Liver (tissue), 9 donors: ENCODE data around the gene SNX14. TPM values are rescaled to one million over a fixed set of nuclear protein-coding genes. Genes with fewer than 3 reads are reported as not detected.

Source experiments
- DNase-seq: peaks from one replicate; pipeline ENCODE4 v3.0.0-alpha.2; 2017; ENCODE audit warnings: low spot score
- H3K27ac ChIP-seq, 2 donors: one replicate each; pipeline ENCODE4 v1.7.0; 2013; ENCODE audit warnings: inconsistent platforms in 2 of 2, low read length in 2 of 2, control low read depth in 1 of 2, low read depth in 1 of 2, mild to moderate bottlenecking in 1 of 2
- H3K27me3 ChIP-seq, 4 donors: one replicate each; pipeline versions ENCODE4 v1.6.1 to v1.7.0; 2013; ENCODE audit warnings: low read length in 3 of 4, inconsistent platforms in 1 of 4, mild to moderate bottlenecking in 1 of 4, moderate library complexity in 1 of 4; ENCODE audit not compliant: control insufficient read depth in 4 of 4, insufficient read depth in 4 of 4
- H3K36me3 ChIP-seq, 4 donors: one replicate each; pipeline versions ENCODE4 v1.6.1 to v1.7.0; 2013; ENCODE audit warnings: low read length in 3 of 4, mild to moderate bottlenecking in 3 of 4, low read depth in 1 of 4, moderate library complexity in 1 of 4; ENCODE audit not compliant: control insufficient read depth in 4 of 4, insufficient read depth in 3 of 4
- H3K4me1 ChIP-seq, 4 donors: one replicate each; pipeline versions ENCODE4 v1.6.1 to v1.7.0; 2013; ENCODE audit warnings: low read length in 3 of 4, mild to moderate bottlenecking in 3 of 4, moderate library complexity in 1 of 4; ENCODE audit not compliant: control insufficient read depth in 4 of 4, insufficient read depth in 4 of 4
- H3K4me3 ChIP-seq, 3 donors: one replicate each; pipeline versions ENCODE4 v1.6.1 to v1.7.0; 2013; ENCODE audit warnings: low read length in 3 of 3, control low read depth in 1 of 3, low read depth in 1 of 3, mild to moderate bottlenecking in 1 of 3
- H3K9ac ChIP-seq, 2 donors: one replicate each; pipeline ENCODE4 v1.7.0; 2013; ENCODE audit warnings: low read length in 2 of 2, mild to moderate bottlenecking in 2 of 2, moderate library complexity in 2 of 2, control low read depth in 1 of 2, low read depth in 1 of 2
- H3K9me3 ChIP-seq, 4 donors: one replicate each; pipeline versions ENCODE4 v1.6.1 to v1.7.0; 2013; ENCODE audit warnings: low read length in 3 of 4; ENCODE audit not compliant: control insufficient read depth in 4 of 4
- FOXA1 ChIP-seq: IDR thresholded peaks from 2 replicates; pipeline ENCODE4 v1.6.1; 2016; ENCODE audit warnings: antibody characterized with exemption
- FOXA2 ChIP-seq: IDR thresholded peaks from 2 replicates; pipeline ENCODE4 v1.6.1; 2016; ENCODE audit warnings: antibody characterized with exemption
- GABPA ChIP-seq, 2 donors: IDR thresholded peaks in 1 of 2; conservative IDR thresholded peaks in 1 of 2; 2 replicates each; pipeline ENCODE4 v1.6.1; 2016; ENCODE audit warnings: antibody characterized with exemption in 2 of 2, mild to moderate bottlenecking in 1 of 2, moderate library complexity in 1 of 2
- HNF4A ChIP-seq, 2 donors: conservative IDR thresholded peaks; 2 replicates each; pipeline ENCODE4 v1.6.1; 2016; ENCODE audit warnings: antibody characterized with exemption in 2 of 2, mild to moderate bottlenecking in 2 of 2
- HNF4G ChIP-seq: IDR thresholded peaks from 2 replicates; pipeline ENCODE4 v1.6.1; 2016; ENCODE audit warnings: antibody characterized with exemption
- JUND ChIP-seq, 2 donors: IDR thresholded peaks; 2 replicates each; pipeline ENCODE4 v1.6.1; 2016; ENCODE audit warnings: antibody characterized with exemption in 2 of 2
- NR2F2 ChIP-seq: IDR thresholded peaks from 2 replicates; pipeline ENCODE4 v1.6.1; 2016; ENCODE audit warnings: antibody characterized with exemption
- RAD21 ChIP-seq, 2 donors: IDR thresholded peaks; 2 replicates each; pipeline ENCODE4 v1.6.1; 2016; ENCODE audit warnings: antibody characterized with exemption in 2 of 2, mild to moderate bottlenecking in 2 of 2
- RXRA ChIP-seq, 2 donors: IDR thresholded peaks; 2 replicates each; pipeline ENCODE4 v1.6.1; 2017 to 2018; ENCODE audit warnings: antibody characterized with exemption in 2 of 2, mild to moderate bottlenecking in 1 of 2
- SP1 ChIP-seq: IDR thresholded peaks from 2 replicates; pipeline ENCODE4 v1.6.1; 2018; ENCODE audit warnings: antibody characterized with exemption, mild to moderate bottlenecking
- TAF1 ChIP-seq: conservative IDR thresholded peaks from 2 replicates; pipeline ENCODE4 v1.6.1; 2016; ENCODE audit warnings: antibody characterized with exemption, mild to moderate bottlenecking
- YY1 ChIP-seq: IDR thresholded peaks from 2 replicates; pipeline ENCODE4 v1.6.1; 2016; ENCODE audit warnings: antibody characterized with exemption, mild to moderate bottlenecking
- WGBS: extraction: QIAGEN DNeasy Blood & Tissue Kit; methylation state at CpG from one replicate; pipeline ENCODE4 v1.1.7; 2013; 5-methylcytosine and 5-hydroxymethylcytosine counted together
- polyA plus RNA-seq, 2 donors: library from polyadenylated mRNA; stranded (reverse) in 1 of 2; unstranded in 1 of 2; fragments of 200-250 nt in 1 of 2; fragments of >200 nt in 1 of 2; fragmentation: Nextera tagmentation in 1 of 2; extraction: Ambion mirVana in 1 of 2; gene quantifications; one replicate each; pipeline versions ENCODE4 v1.2.1 to v1.2.3, GENCODE V29; 2013 to 2015
- total RNA-seq, 2 donors: library from RNA; depleted of rRNA; stranded (reverse); fragments of >200 nt; gene quantifications; one replicate each; pipeline ENCODE4 v1.2.3, GENCODE V29; 2014
- TF ChIP-seq, protein P1 (sequence below): IDR thresholded peaks from 2 replicates; pipeline ENCODE4 v1.6.1; 2016; ENCODE audit warnings: antibody characterized with exemption
- TF ChIP-seq, protein P2 (sequence below): IDR thresholded peaks from 2 replicates; pipeline ENCODE4 v1.6.1; 2016; ENCODE audit warnings: antibody characterized with exemption, mild to moderate bottlenecking
- TF ChIP-seq, protein P3 (sequence below): IDR thresholded peaks from 2 replicates; pipeline ENCODE4 v1.6.1; 2016; ENCODE audit warnings: antibody characterized with exemption
- TF ChIP-seq, protein P4 (sequence below): fragments of 150-350 bp; IDR thresholded peaks from 2 replicates; pipeline ENCODE4 v1.5.1; 2017; ENCODE audit warnings: improper control_type of control experiment, low read depth, low read length; ENCODE audit not compliant: missing input control
- TF ChIP-seq, protein P5 (sequence below): IDR thresholded peaks from 2 replicates; pipeline ENCODE4 v1.6.1; 2016; ENCODE audit warnings: antibody characterized with exemption
- donor health status: healthy.
- donor health status: healthy.
- donor health status: healthy.
- donor health status: healthy.
- donor health status: healthy.

The SNX14 gene
- total and polyA plus RNA-seq, 4 donors = 30.5 to 79.1 (median 52.7) TPM

DNA sequence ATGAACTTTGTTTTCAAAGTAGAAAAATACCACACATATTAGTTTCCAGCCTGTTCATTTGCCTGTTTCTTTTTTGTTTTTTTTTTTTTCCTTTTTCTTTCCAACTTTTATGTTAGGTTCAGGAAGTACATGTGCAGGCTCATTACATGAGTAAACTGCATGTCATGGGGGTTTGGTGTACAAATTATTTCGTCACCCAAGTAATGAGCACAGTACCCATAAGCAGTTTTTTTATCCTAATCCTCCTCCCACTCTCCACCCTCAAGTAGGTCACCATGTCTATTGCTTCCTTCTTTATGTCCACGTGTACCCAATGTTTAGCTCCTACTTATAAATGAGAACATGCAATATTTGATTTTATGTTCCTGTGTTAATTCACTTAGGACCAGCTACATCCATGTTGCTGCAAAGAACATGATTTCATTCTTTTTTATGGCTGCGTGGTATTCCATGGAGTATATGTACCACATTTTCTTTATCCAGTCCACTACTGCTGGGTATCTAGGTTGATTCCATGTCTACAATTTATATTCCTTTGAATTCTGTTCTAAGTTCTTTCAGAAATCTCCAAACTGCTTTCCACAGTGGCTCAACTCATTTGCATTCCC is 31.8 kb downstream of the SNX14 start:
- TF ChIP-seq, protein P1, sequence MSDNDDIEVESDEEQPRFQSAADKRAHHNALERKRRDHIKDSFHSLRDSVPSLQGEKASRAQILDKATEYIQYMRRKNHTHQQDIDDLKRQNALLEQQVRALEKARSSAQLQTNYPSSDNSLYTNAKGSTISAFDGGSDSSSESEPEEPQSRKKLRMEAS = no peak
- no peak for TF ChIP-seq FOXA1
- TF ChIP-seq NR2F2 = no peak
- no peak for TF ChIP-seq HNF4A (conservative IDR thresholded peaks at IDR 0.05)
- TF ChIP-seq, protein P2, sequence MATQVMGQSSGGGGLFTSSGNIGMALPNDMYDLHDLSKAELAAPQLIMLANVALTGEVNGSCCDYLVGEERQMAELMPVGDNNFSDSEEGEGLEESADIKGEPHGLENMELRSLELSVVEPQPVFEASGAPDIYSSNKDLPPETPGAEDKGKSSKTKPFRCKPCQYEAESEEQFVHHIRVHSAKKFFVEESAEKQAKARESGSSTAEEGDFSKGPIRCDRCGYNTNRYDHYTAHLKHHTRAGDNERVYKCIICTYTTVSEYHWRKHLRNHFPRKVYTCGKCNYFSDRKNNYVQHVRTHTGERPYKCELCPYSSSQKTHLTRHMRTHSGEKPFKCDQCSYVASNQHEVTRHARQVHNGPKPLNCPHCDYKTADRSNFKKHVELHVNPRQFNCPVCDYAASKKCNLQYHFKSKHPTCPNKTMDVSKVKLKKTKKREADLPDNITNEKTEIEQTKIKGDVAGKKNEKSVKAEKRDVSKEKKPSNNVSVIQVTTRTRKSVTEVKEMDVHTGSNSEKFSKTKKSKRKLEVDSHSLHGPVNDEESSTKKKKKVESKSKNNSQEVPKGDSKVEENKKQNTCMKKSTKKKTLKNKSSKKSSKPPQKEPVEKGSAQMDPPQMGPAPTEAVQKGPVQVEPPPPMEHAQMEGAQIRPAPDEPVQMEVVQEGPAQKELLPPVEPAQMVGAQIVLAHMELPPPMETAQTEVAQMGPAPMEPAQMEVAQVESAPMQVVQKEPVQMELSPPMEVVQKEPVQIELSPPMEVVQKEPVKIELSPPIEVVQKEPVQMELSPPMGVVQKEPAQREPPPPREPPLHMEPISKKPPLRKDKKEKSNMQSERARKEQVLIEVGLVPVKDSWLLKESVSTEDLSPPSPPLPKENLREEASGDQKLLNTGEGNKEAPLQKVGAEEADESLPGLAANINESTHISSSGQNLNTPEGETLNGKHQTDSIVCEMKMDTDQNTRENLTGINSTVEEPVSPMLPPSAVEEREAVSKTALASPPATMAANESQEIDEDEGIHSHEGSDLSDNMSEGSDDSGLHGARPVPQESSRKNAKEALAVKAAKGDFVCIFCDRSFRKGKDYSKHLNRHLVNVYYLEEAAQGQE = no peak
- TF ChIP-seq, protein P3, sequence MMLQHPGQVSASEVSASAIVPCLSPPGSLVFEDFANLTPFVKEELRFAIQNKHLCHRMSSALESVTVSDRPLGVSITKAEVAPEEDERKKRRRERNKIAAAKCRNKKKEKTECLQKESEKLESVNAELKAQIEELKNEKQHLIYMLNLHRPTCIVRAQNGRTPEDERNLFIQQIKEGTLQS = no peak
- TF ChIP-seq, protein P4, sequence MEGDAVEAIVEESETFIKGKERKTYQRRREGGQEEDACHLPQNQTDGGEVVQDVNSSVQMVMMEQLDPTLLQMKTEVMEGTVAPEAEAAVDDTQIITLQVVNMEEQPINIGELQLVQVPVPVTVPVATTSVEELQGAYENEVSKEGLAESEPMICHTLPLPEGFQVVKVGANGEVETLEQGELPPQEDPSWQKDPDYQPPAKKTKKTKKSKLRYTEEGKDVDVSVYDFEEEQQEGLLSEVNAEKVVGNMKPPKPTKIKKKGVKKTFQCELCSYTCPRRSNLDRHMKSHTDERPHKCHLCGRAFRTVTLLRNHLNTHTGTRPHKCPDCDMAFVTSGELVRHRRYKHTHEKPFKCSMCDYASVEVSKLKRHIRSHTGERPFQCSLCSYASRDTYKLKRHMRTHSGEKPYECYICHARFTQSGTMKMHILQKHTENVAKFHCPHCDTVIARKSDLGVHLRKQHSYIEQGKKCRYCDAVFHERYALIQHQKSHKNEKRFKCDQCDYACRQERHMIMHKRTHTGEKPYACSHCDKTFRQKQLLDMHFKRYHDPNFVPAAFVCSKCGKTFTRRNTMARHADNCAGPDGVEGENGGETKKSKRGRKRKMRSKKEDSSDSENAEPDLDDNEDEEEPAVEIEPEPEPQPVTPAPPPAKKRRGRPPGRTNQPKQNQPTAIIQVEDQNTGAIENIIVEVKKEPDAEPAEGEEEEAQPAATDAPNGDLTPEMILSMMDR = no peak
- no peak for TF ChIP-seq FOXA2
- no peak for TF ChIP-seq RXRA (IDR thresholded peaks at IDR 0.05)
- TF ChIP-seq JUND (IDR thresholded peaks at IDR 0.05) = no peak
- TF ChIP-seq SP1 = no peak
- no peak for TF ChIP-seq HNF4G
- TF ChIP-seq, protein P5, sequence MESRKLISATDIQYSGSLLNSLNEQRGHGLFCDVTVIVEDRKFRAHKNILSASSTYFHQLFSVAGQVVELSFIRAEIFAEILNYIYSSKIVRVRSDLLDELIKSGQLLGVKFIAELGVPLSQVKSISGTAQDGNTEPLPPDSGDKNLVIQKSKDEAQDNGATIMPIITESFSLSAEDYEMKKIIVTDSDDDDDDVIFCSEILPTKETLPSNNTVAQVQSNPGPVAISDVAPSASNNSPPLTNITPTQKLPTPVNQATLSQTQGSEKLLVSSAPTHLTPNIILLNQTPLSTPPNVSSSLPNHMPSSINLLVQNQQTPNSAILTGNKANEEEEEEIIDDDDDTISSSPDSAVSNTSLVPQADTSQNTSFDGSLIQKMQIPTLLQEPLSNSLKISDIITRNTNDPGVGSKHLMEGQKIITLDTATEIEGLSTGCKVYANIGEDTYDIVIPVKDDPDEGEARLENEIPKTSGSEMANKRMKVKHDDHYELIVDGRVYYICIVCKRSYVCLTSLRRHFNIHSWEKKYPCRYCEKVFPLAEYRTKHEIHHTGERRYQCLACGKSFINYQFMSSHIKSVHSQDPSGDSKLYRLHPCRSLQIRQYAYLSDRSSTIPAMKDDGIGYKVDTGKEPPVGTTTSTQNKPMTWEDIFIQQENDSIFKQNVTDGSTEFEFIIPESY = no peak
- TF ChIP-seq TAF1 = no peak
- TF ChIP-seq YY1 = no peak
- TF ChIP-seq GABPA (IDR thresholded peaks at IDR 0.05 in 1 of 2, conservative IDR thresholded peaks at IDR 0.05 in 1 of 2) = no peak
- no peak for TF ChIP-seq RAD21 (IDR thresholded peaks at IDR 0.05)
- 97% methylated on average over 3 of the region's 3 CpGs for WGBS
- Histone ChIP-seq H3K9ac (no peak overlapping the region), H3K9me3 (no peaks in the 10 kb centered on the region), H3K4me3 (no peak overlapping the region), H3K27me3 (no peaks in the 10 kb centered on the region), H3K4me1 (peaks cover 0 to 3% (median 0%) of the 10 kb centered on the region in 4 donors), H3K36me3 (peaks cover 2 to 10% (median 5%) of the 10 kb centered on the region in 4 donors), H3K27ac (no peak overlapping the region)
- DNase-seq = no peak
